Measurements from ENCODE around the gene VN1R4. TPM values are rescaled to one million over a fixed set of nuclear protein-coding genes. Genes with fewer than 3 reads are reported as not detected.
A peak's percentile ranks its signal among the peaks of the same experiment; 100 is the strongest.
"Not testable (repeated sequence)": the region's sequence is repeated elsewhere in the genome, so short reads cannot be mapped to it uniquely, and the experiment has no call there.

VN1R4 gene
- total RNA-seq, 1 donor from 2014 or later, result not detected

GRCh38 chr19:53254411-53255341 is 12.8 kb downstream of the VN1R4 start, which contains the start of gene ZNF677:
Gene ZNF677 (minus strand): TSS chr19:53254873. CDS start chr19:53251550, 3,323 bp downstream.
- DNase-seq (ENCODE audit: low read depth) (peak; percentile 59), FAIRE-seq (no peak)
- H3K36me3 ChIP-seq (ENCODE audit: control insufficient read depth, insufficient read depth, low read length), result peaks cover 3% of the 10 kb centered on the region
- peak within 1 kb of the TSS; percentile 68 for H3K4me3 ChIP-seq (ENCODE audit: low read depth, low read length)
- TF ChIP-seq CTCF (IDR thresholded peaks at IDR 0.05; ENCODE audit: insufficient read depth, low read length, severe bottlenecking), result no peak
- no peaks in the 10 kb centered on the region for H3K27me3 ChIP-seq (ENCODE audit: control insufficient read depth, insufficient read depth, low read length)

- no peak for FAIRE-seq
- no peak overlapping the region for H3K4me3 ChIP-seq (ENCODE audit: low read depth, low read length)
- no peak for TF ChIP-seq CTCF (IDR thresholded peaks at IDR 0.05; ENCODE audit: insufficient read depth, low read length, severe bottlenecking)
- H3K36me3 ChIP-seq (ENCODE audit: control insufficient read depth, insufficient read depth, low read length), result peaks cover 5% of the 10 kb centered on the region
- DNase-seq (ENCODE audit: low read depth), result no peak
- no peaks in the 10 kb centered on the region for H3K27me3 ChIP-seq (ENCODE audit: control insufficient read depth, insufficient read depth, low read length)
Observed at GRCh38 chr19:53246498-53246897, 21.0 kb downstream of the VN1R4 start.

- no peak overlapping the region for H3K4me3 ChIP-seq (ENCODE audit: low read depth, low read length)
- no peak for FAIRE-seq
- H3K36me3 ChIP-seq (ENCODE audit: control insufficient read depth, insufficient read depth, low read length), result no peaks in the 10 kb centered on the region
- TF ChIP-seq CTCF (IDR thresholded peaks at IDR 0.05; ENCODE audit: insufficient read depth, low read length, severe bottlenecking), result no peak
- DNase-seq (ENCODE audit: low read depth), result no peak
- H3K27me3 ChIP-seq (ENCODE audit: control insufficient read depth, insufficient read depth, low read length), result no peaks in the 10 kb centered on the region
Observed at GRCh38 chr19:53237114-53237777, 30.3 kb downstream of the VN1R4 start.

- TF ChIP-seq CTCF (IDR thresholded peaks at IDR 0.05; ENCODE audit: insufficient read depth, low read length, severe bottlenecking), result no peak
- FAIRE-seq (no peak), DNase-seq (ENCODE audit: low read depth) (no peak)
- Histone ChIP-seq H3K4me3 (ENCODE audit: low read depth, low read length) (no peak overlapping the region), H3K36me3 (ENCODE audit: control insufficient read depth, insufficient read depth, low read length) (no peaks in the 10 kb centered on the region), H3K27me3 (ENCODE audit: control insufficient read depth, insufficient read depth, low read length) (no peaks in the 10 kb centered on the region)
Observed at GRCh38 chr19:53224606-53225005, 42.9 kb downstream of the VN1R4 start.

GRCh38 chr19:53222716-53223115 is 44.8 kb downstream of the VN1R4 start:
- not testable (repeated sequence) for H3K36me3 ChIP-seq (ENCODE audit: control insufficient read depth, insufficient read depth, low read length); DNase-seq (ENCODE audit: low read depth); FAIRE-seq; H3K27me3 ChIP-seq (ENCODE audit: control insufficient read depth, insufficient read depth, low read length); H3K4me3 ChIP-seq (ENCODE audit: low read depth, low read length)

Other genes starting within 250 kb of the VN1R4 start
- not detected in 2 replicates for gene ERVV-2, start 223.0 kb downstream of the VN1R4 start, total RNA-seq
- 17.1 and 22.8 TPM in 2 replicates for gene ZNF160, start 164.3 kb downstream of the VN1R4 start, total RNA-seq
- gene ZNF415, start 134.8 kb downstream of the VN1R4 start, total RNA-seq, result 3.2 and 8.6 TPM in 2 replicates
- 7.2 and 7.9 TPM in 2 replicates for gene ZNF347, start 108.7 kb downstream of the VN1R4 start, total RNA-seq
- 1.6 and 2.8 TPM in 2 replicates for gene ZNF665, start 74.4 kb downstream of the VN1R4 start, total RNA-seq
- gene ZNF677, start 12.8 kb downstream of the VN1R4 start, total RNA-seq, result 8.4 and 15.6 TPM in 2 replicates
- gene VN1R2, start 9.4 kb downstream of the VN1R4 start, total RNA-seq, result not detected in 2 replicates
- 11.1 and 11.6 TPM in 2 replicates for gene ZNF845, start 66.0 kb upstream of the VN1R4 start, total RNA-seq
- 12.6 and 14.0 TPM in 2 replicates for gene ZNF525, start 98.0 kb upstream of the VN1R4 start, total RNA-seq
- 16.0 and 17.9 TPM in 2 replicates for gene ZNF765, start 127.4 kb upstream of the VN1R4 start, total RNA-seq
- 14.0 and 15.9 TPM in 2 replicates for gene ZNF761, start 164.3 kb upstream of the VN1R4 start, total RNA-seq
- gene ZNF813, start 200.0 kb upstream of the VN1R4 start, total RNA-seq, result 3.9 and 4.6 TPM in 2 replicates

All from bronchial epithelial cell (primary cell).